HCT116 (cell line): Measurements from ENCODE around the gene KANSL1. TPM values are rescaled to one million over a fixed set of nuclear protein-coding genes. Genes with fewer than 3 reads are reported as not detected.

ENCODE experiments used
- ATAC-seq: fragments of 200-7000 bp; cut with Tn5 transposase; 2 replicates; pipeline ENCODE4 v1.9.1; 2020; ENCODE audit warnings: mild to moderate bottlenecking, moderate library complexity
- BruUV-seq: library from RNA; stranded (reverse); fragments of 400-500 nt; replicated peaks from 2 replicates; lab custom pipeline; 2021; lab: Mats Ljungman, UMichigan
- CTCF ChIA-PET: fragments of 300-600 bp; sonication (Branson Sonifier 250); formaldehyde crosslinking; loops from one replicate; lab custom pipeline; 2021; ENCODE audit warnings: antibody characterized with exemption; lab: Charles Lee
- POLR2A ChIA-PET: fragments of 300-600, 350-600 bp; sonication (Branson Sonifier 250); formaldehyde crosslinking; loops from one replicate; lab custom pipeline; 2021; ENCODE audit warnings: antibody characterized with exemption; lab: Charles Lee
- RAD21 ChIA-PET, 2 experiments: fragments of 300-600 bp; sonication (Branson Sonifier 250); formaldehyde crosslinking; loops; one replicate each; lab custom pipeline; 2023; ENCODE audit warnings: low total read pairs in 2 of 2; ENCODE audit not compliant: uncharacterized antibody in 2 of 2, unreplicated experiment in 2 of 2, low non-redundant PET in 1 of 2; lab: Charles Lee
- DNase-seq: peaks from one replicate; pipeline ENCODE4 v3.0.0-alpha.2; 2010; ENCODE audit warnings: low read depth, low spot score
- H2AFZ ChIP-seq: fragments of 200-600 bp; shearing (Covaris generic), sonication (generic); 2 replicates; pipeline ENCODE4 v1.6.1; 2017; ENCODE audit warnings: low read depth, mixed run types, mixed read lengths, antibody characterized with exemption, low read length; ENCODE audit not compliant: poor library complexity, severe bottlenecking
- H3K27ac ChIP-seq: 2 replicates; pipeline ENCODE4 v1.5.1; 2012; ENCODE audit warnings: low read depth, low read length
- H3K27me3 ChIP-seq: fragments of 200-600 bp; sonication (generic); 2 replicates; pipeline ENCODE4 v1.6.1; 2016; ENCODE audit warnings: mixed run types, low read length, mixed read lengths; ENCODE audit not compliant: insufficient read depth
- H3K36me3 ChIP-seq, 2 experiments: fragments of 200-500 bp in 1 of 2; fragments of 200-600 bp in 1 of 2; sonication (Bioruptor generic) in 1 of 2; sonication (generic) in 1 of 2; 2 replicates each; pipeline versions ENCODE4 v1.5.1 to v1.6.1; 2014 to 2016; ENCODE audit warnings: low read length in 2 of 2, inconsistent platforms in 1 of 2, mixed read lengths in 1 of 2, mixed run types in 1 of 2; ENCODE audit not compliant: insufficient read depth in 2 of 2, control insufficient read depth in 1 of 2
- H3K4me1 ChIP-seq, 2 experiments: fragments of 200-600 bp in 1 of 2; sonication (generic) in 1 of 2; 2 replicates each; pipeline versions ENCODE4 v1.5.1 to v1.6.1; 2012 to 2017; ENCODE audit warnings: low read length in 2 of 2, inconsistent platforms in 1 of 2, mild to moderate bottlenecking in 1 of 2, mixed read lengths in 1 of 2, mixed run types in 1 of 2, moderate library complexity in 1 of 2; ENCODE audit not compliant: insufficient read depth in 2 of 2, control insufficient read depth in 1 of 2
- H3K4me2 ChIP-seq: fragments of 200-600 bp; sonication (generic); 2 replicates; pipeline ENCODE4 v1.6.1; 2017; ENCODE audit warnings: mixed run types, low read length, mixed read lengths
- H3K4me3 ChIP-seq, 2 experiments: fragments of 200-600 bp in 1 of 2; sonication (generic) in 1 of 2; replicated peaks in 1 of 2; 2 replicates each; pipeline ENCODE4 v1.5.1; 2011 to 2016; ENCODE audit warnings: low read length in 2 of 2, control low read depth in 1 of 2, low read depth in 1 of 2, mild to moderate bottlenecking in 1 of 2, mixed read lengths in 1 of 2, mixed run types in 1 of 2
- H3K79me2 ChIP-seq: fragments of 200-600 bp; sonication (generic); 2 replicates; pipeline ENCODE4 v1.6.1; 2017; ENCODE audit warnings: mild to moderate bottlenecking, mixed run types, low read length, moderate library complexity, mixed read lengths; ENCODE audit not compliant: insufficient read depth
- H3K9ac ChIP-seq: fragments of 200-600 bp; sonication (generic); 2 replicates; pipeline ENCODE4 v1.6.1; 2016; ENCODE audit warnings: low read length, mixed read lengths
- H3K9me2 ChIP-seq: fragments of 200-600 bp; sonication (generic), shearing (Covaris generic); 2 replicates; pipeline ENCODE4 v1.6.1; 2017; ENCODE audit warnings: mixed run types, mild to moderate bottlenecking, moderate library complexity; ENCODE audit not compliant: insufficient read depth
- H3K9me3 ChIP-seq, 2 experiments: fragments of 200-500 bp in 1 of 2; fragments of 200-600 bp in 1 of 2; sonication (Bioruptor generic) in 1 of 2; sonication (generic) in 1 of 2; 2 replicates each; pipeline ENCODE4 v1.6.1; 2014 to 2017; ENCODE audit warnings: low read length in 2 of 2, mixed read lengths in 2 of 2, inconsistent platforms in 1 of 2, low read depth in 1 of 2, mild to moderate bottlenecking in 1 of 2, mixed run types in 1 of 2, moderate library complexity in 1 of 2; ENCODE audit not compliant: control insufficient read depth in 1 of 2, insufficient read depth in 1 of 2
- H4K20me1 ChIP-seq: fragments of 200-600 bp; sonication (generic), shearing (Covaris generic); 2 replicates; pipeline ENCODE4 v1.6.1; 2017; ENCODE audit warnings: mixed run types, mild to moderate bottlenecking, moderate library complexity; ENCODE audit not compliant: insufficient read depth
- EGR1 ChIP-seq: IDR thresholded peaks from 2 replicates; pipeline ENCODE4 v1.6.1; 2012; ENCODE audit warnings: low read depth
- ELF1 ChIP-seq: IDR thresholded peaks from 2 replicates; pipeline ENCODE4 v1.6.1; 2012; ENCODE audit warnings: low read depth, borderline replicate concordance
- EZH2 ChIP-seq: fragments of 200-600 bp; sonication (generic); IDR thresholded peaks from 2 replicates; pipeline ENCODE4 v1.6.1; 2017; ENCODE audit warnings: antibody characterized with exemption, mixed run types
- EZH2phosphoT487 ChIP-seq: fragments of 200-600 bp; IDR thresholded peaks from 2 replicates; pipeline ENCODE4 v1.6.1; 2018; ENCODE audit warnings: antibody characterized with exemption, borderline replicate concordance
- FOSL1 ChIP-seq: IDR thresholded peaks from 2 replicates; pipeline ENCODE4 v1.6.1; 2012; ENCODE audit warnings: low read depth
- JUND ChIP-seq: IDR thresholded peaks from 2 replicates; pipeline ENCODE4 v1.6.1; 2012
- POLR2AphosphoS5 ChIP-seq: IDR thresholded peaks from 2 replicates; pipeline ENCODE4 v1.6.1; 2011; ENCODE audit warnings: mild to moderate bottlenecking, low read depth, low read length, moderate library complexity
- REST ChIP-seq: IDR thresholded peaks from 2 replicates; pipeline ENCODE4 v1.6.1; 2012; ENCODE audit warnings: low read depth
- SIN3A ChIP-seq: IDR thresholded peaks from 2 replicates; pipeline ENCODE4 v1.6.1; 2012; ENCODE audit warnings: low read depth
- TCF7L2 ChIP-seq: IDR thresholded peaks from 2 replicates; pipeline ENCODE4 v1.7.0; 2011; ENCODE audit warnings: borderline replicate concordance, inconsistent platforms; ENCODE audit not compliant: insufficient read depth, insufficient read length; ENCODE audit errors: extremely low read depth
- YY1 ChIP-seq: IDR thresholded peaks from 2 replicates; pipeline ENCODE4 v1.6.1; 2011; ENCODE audit warnings: low read length, low read depth, moderate library complexity, mild to moderate bottlenecking; ENCODE audit not compliant: insufficient replicate concordance; ENCODE audit errors: extremely low read depth
- ZFX ChIP-seq: fragments of 450-650 bp; IDR thresholded peaks from 2 replicates; pipeline ENCODE4 v1.6.1; 2017
- intact Hi-C: fragments of 100-400 bp; cut with micrococcal nuclease; formaldehyde crosslinking; loops from 2 replicates; pipeline ENCODE4 v1.10.0; 2022
- total RNA-seq: library from RNA; stranded (reverse); gene quantifications from one replicate; pipeline ENCODE4 v1.2.1, GENCODE V29; 2021; ENCODE audit not compliant: unreplicated experiment
- TF ChIP-seq, protein P1 (sequence below): IDR thresholded peaks from 2 replicates; pipeline ENCODE4 v1.6.1; 2011; ENCODE audit warnings: mild to moderate bottlenecking, low read length, moderate library complexity; ENCODE audit not compliant: insufficient replicate concordance; ENCODE audit errors: extremely low read depth
- TF ChIP-seq, protein P2 (sequence below): IDR thresholded peaks from 2 replicates; pipeline ENCODE4 v1.6.1; 2012

The KANSL1 gene
- total RNA-seq, 1 experiment from 2014 or later = 77.5 TPM

DNA sequence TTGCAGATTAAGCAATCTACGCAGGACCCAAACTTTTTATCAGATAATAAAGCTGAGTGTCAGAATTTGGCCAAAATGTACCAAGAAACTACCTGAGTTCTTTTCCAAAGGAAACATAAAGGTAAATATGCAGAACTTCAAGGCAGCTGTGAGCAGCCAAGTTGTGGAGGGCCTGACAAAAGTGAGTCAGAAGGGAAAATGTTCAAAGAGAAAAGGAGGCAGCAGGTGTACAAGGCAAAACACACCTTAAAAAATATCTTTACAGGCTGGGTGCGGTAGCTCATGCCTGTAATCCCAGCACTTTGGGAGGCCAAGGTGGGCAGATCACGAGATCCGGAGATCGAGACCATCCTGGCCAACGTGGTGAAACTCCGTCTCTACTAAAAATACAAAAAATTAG, 7.0 kb upstream of the KANSL1 start:
- Histone ChIP-seq H3K4me1 (peaks cover 0 to 3% of the 10 kb centered on the region in 2 experiments; a peak in 2 of 4 replicates), H3K79me2 (peaks cover 94% of the 10 kb centered on the region)
- CTCF ChIA-PET = no interaction called here

More for the DNA sequence above, 7.0 kb upstream of the KANSL1 start:
- DNase-seq = no peak
- intact Hi-C loops = no loop called here
- Histone ChIP-seq H3K9me3 (no peaks in the 10 kb centered on the region), H3K9ac (no peak overlapping the region), H3K4me2 (no peak overlapping the region)
- RAD21 ChIA-PET = no interaction called here
- no TSS peak for BruUV-seq
- TF ChIP-seq SIN3A (no peak), EZH2 (no peak), FOSL1 (no peak), ZFX (no peak), EZH2phosphoT487 (no peak), REST (no peak), JUND (no peak), POLR2AphosphoS5 (no peak), ELF1 (no peak), EGR1 (no peak), YY1 (no peak), TCF7L2 (no peak)
- TF ChIP-seq, protein P1, sequence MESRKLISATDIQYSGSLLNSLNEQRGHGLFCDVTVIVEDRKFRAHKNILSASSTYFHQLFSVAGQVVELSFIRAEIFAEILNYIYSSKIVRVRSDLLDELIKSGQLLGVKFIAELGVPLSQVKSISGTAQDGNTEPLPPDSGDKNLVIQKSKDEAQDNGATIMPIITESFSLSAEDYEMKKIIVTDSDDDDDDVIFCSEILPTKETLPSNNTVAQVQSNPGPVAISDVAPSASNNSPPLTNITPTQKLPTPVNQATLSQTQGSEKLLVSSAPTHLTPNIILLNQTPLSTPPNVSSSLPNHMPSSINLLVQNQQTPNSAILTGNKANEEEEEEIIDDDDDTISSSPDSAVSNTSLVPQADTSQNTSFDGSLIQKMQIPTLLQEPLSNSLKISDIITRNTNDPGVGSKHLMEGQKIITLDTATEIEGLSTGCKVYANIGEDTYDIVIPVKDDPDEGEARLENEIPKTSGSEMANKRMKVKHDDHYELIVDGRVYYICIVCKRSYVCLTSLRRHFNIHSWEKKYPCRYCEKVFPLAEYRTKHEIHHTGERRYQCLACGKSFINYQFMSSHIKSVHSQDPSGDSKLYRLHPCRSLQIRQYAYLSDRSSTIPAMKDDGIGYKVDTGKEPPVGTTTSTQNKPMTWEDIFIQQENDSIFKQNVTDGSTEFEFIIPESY = no peak
- TF ChIP-seq, protein P2, sequence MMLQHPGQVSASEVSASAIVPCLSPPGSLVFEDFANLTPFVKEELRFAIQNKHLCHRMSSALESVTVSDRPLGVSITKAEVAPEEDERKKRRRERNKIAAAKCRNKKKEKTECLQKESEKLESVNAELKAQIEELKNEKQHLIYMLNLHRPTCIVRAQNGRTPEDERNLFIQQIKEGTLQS = no peak
- TF ChIP-seq, all 23 proteins: peak for 0
- no peaks in the 10 kb centered on the region; a peak in 1 of 4 replicates for H3K36me3 ChIP-seq
- no peaks in the 10 kb centered on the region for H3K27me3 ChIP-seq
- POLR2A ChIA-PET = no interaction called here
- no peak for ATAC-seq
- H3K9me2 ChIP-seq = no peaks in the 10 kb centered on the region
- no peak overlapping the region for H3K4me3 ChIP-seq
- H4K20me1 ChIP-seq = 0 out of 2 replicates have a peak, but pooled peaks cover 3% of the 10 kb centered on the region
- H3K27ac ChIP-seq = no peak overlapping the region
- H2AFZ ChIP-seq = no peak overlapping the region
